ENCODE results near the gene TOPAZ1.
"Not testable (repeated sequence)": the region's sequence is repeated elsewhere in the genome, so short reads cannot be mapped to it uniquely, and the experiment has no call there.

Gene TOPAZ1

GRCh38 chr3:44334326-44334725, 92.6 kb downstream of the TOPAZ1 start:
- no peak for DNase-seq (ENCODE audit: low spot score)

- DNase-seq (ENCODE audit: low spot score), result no peak
Measured at GRCh38 chr3:44337248-44337785, 95.6 kb downstream of the TOPAZ1 start.

GRCh38 chr3:44338010-44338827, 96.5 kb downstream of the TOPAZ1 start, which contains the start of gene TCAIM:
TSS of gene TCAIM (plus strand) at chr3:44338766. CDS start at chr3:44354783, 16,017 bp downstream.
- DNase-seq (ENCODE audit: low spot score), result peak; percentile 99

- no peak for DNase-seq (ENCODE audit: low spot score)
Measured at GRCh38 chr3:44338828-44339127, 97.1 kb downstream of the TOPAZ1 start.

- no peak for DNase-seq (ENCODE audit: low spot score)
Measured at GRCh38 chr3:44339181-44340057, 97.7 kb downstream of the TOPAZ1 start.

DNA sequence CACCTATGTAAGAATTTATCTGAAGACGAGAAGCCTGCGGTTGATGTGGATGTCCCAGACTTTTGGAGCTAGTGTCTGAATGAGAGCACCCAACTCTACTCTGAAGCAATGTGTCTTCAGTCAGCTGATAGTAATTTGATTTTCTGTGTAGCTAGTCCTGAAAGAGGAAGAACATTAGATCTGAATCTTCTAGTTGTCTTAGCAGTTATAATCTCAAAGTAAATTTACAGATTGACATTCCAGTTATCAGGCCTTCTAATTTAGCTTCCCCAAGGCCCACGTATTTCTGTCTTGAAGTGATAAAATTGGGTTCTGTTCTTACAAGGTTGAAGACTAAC, 98.3 kb downstream of the TOPAZ1 start:
- DNase-seq (ENCODE audit: low spot score), result no peak

DNA sequence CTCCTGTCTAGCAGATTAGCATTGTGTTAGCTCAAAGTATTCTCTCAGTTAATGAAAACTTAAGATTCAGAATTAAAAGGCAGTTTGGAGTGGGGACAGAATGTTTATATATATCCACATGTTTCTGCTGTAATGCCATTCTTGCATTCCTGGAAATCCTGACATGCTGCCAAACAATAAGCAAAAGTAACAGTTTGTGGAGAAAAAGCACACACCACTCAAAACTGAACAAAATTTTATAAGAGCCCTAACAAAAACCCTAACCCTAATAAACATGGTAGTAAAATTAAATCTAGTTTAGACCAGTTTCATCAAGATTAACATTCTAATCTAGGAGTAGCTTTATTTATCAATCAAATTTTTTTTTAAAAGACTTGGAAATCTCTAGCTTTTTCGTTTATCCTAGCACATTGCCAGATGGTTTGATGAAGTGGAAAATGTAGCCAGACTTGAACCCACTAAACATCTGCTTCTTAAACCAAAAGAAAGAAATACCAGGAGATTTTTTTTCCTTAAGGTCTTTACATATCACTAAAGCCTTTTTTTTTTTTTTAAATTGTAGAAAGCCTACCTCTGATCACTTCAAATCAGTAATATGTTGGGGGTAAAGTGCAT, 100.6 kb downstream of the TOPAZ1 start:
- no peak for DNase-seq (ENCODE audit: low spot score)

DNA sequence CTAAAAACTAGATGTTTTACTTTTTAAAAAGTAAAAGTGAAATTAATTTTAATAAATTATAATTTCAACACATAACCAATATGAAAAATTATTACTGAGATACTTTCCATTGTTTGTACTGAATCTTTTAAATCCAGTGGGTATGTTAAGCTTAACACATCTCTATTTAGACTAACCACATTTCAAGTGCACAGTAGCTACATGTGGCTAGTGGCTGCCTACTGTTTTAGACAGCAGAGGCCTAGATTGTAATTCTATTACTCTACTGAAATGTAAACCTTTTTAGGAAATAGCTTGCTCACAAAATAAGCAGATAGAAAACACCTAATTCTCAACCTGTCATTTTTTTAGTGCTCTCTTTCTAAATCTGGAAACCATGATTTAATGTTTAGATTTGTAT, 101.7 kb downstream of the TOPAZ1 start:
- DNase-seq (ENCODE audit: low spot score), result no peak

DNA sequence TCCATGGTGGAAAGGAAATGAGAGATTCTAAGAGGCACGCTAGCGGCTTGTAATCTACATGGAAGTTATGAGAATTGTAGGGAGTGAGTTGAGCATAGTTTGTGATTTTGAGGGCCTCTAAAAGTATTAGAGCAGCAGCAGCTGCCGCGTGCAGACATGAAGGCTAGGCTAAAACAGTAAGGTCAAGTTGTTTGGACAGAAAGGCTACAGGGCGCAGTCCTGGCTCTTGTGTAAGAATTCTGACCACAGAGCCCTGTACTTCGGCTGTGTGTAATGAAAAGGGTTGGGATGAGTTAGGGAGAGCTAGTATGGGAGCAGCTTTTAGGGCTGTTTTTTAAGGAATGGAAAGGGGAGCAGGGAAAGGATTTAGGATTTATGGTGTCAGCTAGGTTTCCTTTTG, 104.9 kb downstream of the TOPAZ1 start:
- not testable (repeated sequence) for DNase-seq (ENCODE audit: low spot score)

GRCh38 chr3:44348993-44349392, 107.3 kb downstream of the TOPAZ1 start:
- DNase-seq (ENCODE audit: low spot score), result no peak

GRCh38 chr3:44353355-44353924, 111.8 kb downstream of the TOPAZ1 start:
- no peak for DNase-seq (ENCODE audit: low spot score)

- DNase-seq (ENCODE audit: low spot score), result peak; percentile 29
Measured at GRCh38 chr3:44355362-44356033, 113.8 kb downstream of the TOPAZ1 start.

DNA sequence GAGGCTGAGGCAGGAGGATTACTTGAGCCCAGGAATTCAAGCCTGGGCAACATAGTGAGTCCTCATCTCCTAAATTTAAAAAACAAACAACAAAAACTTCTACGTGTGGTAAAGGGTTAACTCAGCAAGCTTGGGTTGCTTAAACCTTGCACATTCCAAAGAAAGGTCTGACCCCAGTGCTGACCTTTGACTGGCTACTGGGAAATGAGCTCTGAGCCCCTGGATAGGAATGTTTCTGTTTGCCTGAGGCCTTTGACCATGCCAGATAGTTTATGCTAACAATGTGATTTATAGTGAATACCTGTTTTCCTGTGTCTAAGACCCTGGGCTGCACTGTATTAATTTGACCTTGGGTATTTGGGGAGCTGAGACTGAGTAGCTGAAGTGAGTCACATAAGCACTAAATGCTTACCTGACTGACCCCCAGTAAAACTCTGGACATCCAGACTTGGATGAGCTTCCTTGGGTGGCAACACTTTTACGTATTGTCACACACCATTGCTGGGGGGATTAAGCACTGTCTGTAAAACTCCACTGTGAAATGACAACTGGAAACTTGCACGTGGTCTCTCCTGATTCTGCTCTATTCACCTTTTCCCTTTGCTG, 117.6 kb downstream of the TOPAZ1 start:
- DNase-seq (ENCODE audit: low spot score), result no peak

DNA sequence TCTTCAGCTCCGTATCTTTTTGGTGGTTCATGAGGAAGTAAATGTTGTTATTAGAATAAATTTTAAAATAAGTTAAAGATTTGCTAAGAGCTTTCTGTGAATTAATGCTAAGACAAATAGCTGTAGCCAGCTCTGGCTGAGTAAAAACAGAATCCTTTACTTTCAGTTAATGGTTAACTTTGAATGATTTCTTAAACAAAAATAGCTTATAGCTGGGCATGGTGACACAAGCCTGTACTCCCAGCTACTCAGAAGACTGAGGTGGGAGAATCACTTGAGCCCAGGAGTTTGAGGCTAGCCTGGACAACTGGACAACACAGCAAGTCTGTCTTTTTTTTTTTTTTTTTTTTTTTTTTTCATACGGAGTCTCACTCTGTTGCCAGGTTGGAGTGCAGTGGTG, 121.9 kb downstream of the TOPAZ1 start:
- DNase-seq (ENCODE audit: low spot score), result no peak

- no peak for DNase-seq (ENCODE audit: low spot score)
Measured at GRCh38 chr3:44365952-44366351, 124.3 kb downstream of the TOPAZ1 start.

GRCh38 chr3:44375450-44375849, 133.8 kb downstream of the TOPAZ1 start:
- DNase-seq (ENCODE audit: low spot score), result no peak
